HepG2 (cell line): Measurements from ENCODE around the gene GNL3. TPM values are rescaled to one million over a fixed set of nuclear protein-coding genes. Genes with fewer than 3 reads are reported as not detected.

ENCODE experiments used
- ARHGAP35 ChIP-seq: sonication (generic); formaldehyde crosslinking; IDR thresholded peaks from 2 replicates; pipeline ENCODE4 v1.9.0; 2022; ENCODE audit warnings: mild to moderate bottlenecking, inconsistent platforms, moderate library complexity, missing genetic modification reagents, borderline replicate concordance
- CBX5 ChIP-seq: sonication (generic); formaldehyde crosslinking; IDR thresholded peaks from 2 replicates; pipeline ENCODE4 v1.4.0; 2020; ENCODE audit warnings: missing genetic modification reagents, borderline replicate concordance
- KLF13 ChIP-seq: sonication (generic); formaldehyde crosslinking; IDR thresholded peaks from 2 replicates; pipeline ENCODE4 v1.4.0; 2020; ENCODE audit warnings: mild to moderate bottlenecking, missing genetic modification reagents
- MEIS2 ChIP-seq: sonication (generic); formaldehyde crosslinking; IDR thresholded peaks from 2 replicates; pipeline ENCODE4 v1.9.0; 2021; ENCODE audit warnings: mild to moderate bottlenecking, missing genetic modification reagents
- MIER2 ChIP-seq: IDR thresholded peaks from 2 replicates; pipeline ENCODE4 v1.6.1; 2016; ENCODE audit warnings: missing biosample characterization, missing genetic modification reagents
- PHF20 ChIP-seq: sonication (generic); formaldehyde crosslinking; IDR thresholded peaks from 2 replicates; pipeline ENCODE4 v1.5.0; 2020; ENCODE audit warnings: mild to moderate bottlenecking, missing genetic modification reagents
- RBM39 ChIP-seq: fragments of 200-400 bp; formaldehyde crosslinking; IDR thresholded peaks from one replicate; pipeline ENCODE4 v1.6.1; 2018; ENCODE audit warnings: antibody characterized with exemption, mild to moderate bottlenecking, low read depth, low read length; ENCODE audit not compliant: poor library complexity, severe bottlenecking
- RFX5 ChIP-seq: IDR thresholded peaks from 2 replicates; pipeline ENCODE4 v1.6.1; 2011; ENCODE audit warnings: low read depth, low read length, improper control_type of control experiment
- SALL1 ChIP-seq: sonication (generic); formaldehyde crosslinking; IDR thresholded peaks from 2 replicates; pipeline ENCODE4 v1.8.0; 2022; ENCODE audit warnings: mild to moderate bottlenecking, missing genetic modification reagents
- TBL1XR1 ChIP-seq: fragments of 150-350 bp; IDR thresholded peaks from 2 replicates; pipeline ENCODE4 v1.6.1; 2014; ENCODE audit warnings: borderline replicate concordance, low read length; ENCODE audit not compliant: partially characterized antibody
- XRCC5 ChIP-seq: fragments of 200-400 bp; formaldehyde crosslinking; optimal IDR thresholded peaks from 2 replicates; pipeline ENCODE3; 2017; ENCODE audit warnings: mild to moderate bottlenecking, low read length
- ZNF121 ChIP-seq: sonication (generic); formaldehyde crosslinking; IDR thresholded peaks from 2 replicates; pipeline ENCODE4 v1.5.0; 2020; ENCODE audit warnings: mild to moderate bottlenecking, missing genetic modification reagents
- ZNF224 ChIP-seq: sonication (generic); formaldehyde crosslinking; IDR thresholded peaks from 2 replicates; pipeline ENCODE4 v1.5.0; 2020; ENCODE audit warnings: mild to moderate bottlenecking, missing genetic modification reagents
- ZNF329 ChIP-seq: sonication (generic); formaldehyde crosslinking; IDR thresholded peaks from 2 replicates; pipeline ENCODE4 v1.9.0; 2021; ENCODE audit warnings: low read depth, mild to moderate bottlenecking, missing genetic modification reagents
- ZNF501 ChIP-seq: sonication (generic); formaldehyde crosslinking; IDR thresholded peaks from 2 replicates; pipeline ENCODE4 v1.5.1; 2020; ENCODE audit warnings: mild to moderate bottlenecking, moderate library complexity, missing genetic modification reagents
- ZNF546 ChIP-seq: sonication (generic); formaldehyde crosslinking; conservative IDR thresholded peaks from 2 replicates; pipeline ENCODE4 v1.8.1; 2023; ENCODE audit warnings: mild to moderate bottlenecking, missing genetic modification reagents
- ZNF781 ChIP-seq: sonication (generic); formaldehyde crosslinking; IDR thresholded peaks from 2 replicates; pipeline ENCODE4 v1.5.1; 2020; ENCODE audit warnings: borderline replicate concordance, mild to moderate bottlenecking, missing genetic modification reagents; ENCODE audit errors: not compliant biosample characterization
- ZNF839 ChIP-seq: sonication (generic); formaldehyde crosslinking; IDR thresholded peaks from 2 replicates; pipeline ENCODE4 v1.4.0; 2020; ENCODE audit warnings: missing genetic modification reagents, mild to moderate bottlenecking, borderline replicate concordance
- polyA plus RNA-seq, 8 experiments: library from polyadenylated mRNA; depleted of rRNA in 3 of 8; stranded (reverse) in 7 of 8; unstranded in 1 of 8; fragments of >200 nt; fragmentation: Illumina TruSeq in 4 of 8; extraction: Trizol in 4 of 8; gene quantifications; 2 replicates each; pipeline versions ENCODE4 v1.2.1 to v1.2.3, GENCODE V29; 2011 to 2016; ENCODE audit warnings: low read depth in 4 of 8, missing spikeins in 1 of 8, mixed read lengths in 1 of 8; ENCODE audit not compliant: insufficient read depth in 1 of 8
- total RNA-seq, 5 experiments: library from RNA; depleted of rRNA; stranded (reverse); fragments of >200 nt; fragmentation: Illumina TruSeq; extraction: Trizol; gene quantifications; 2 replicates each; pipeline ENCODE4 v1.2.3, GENCODE V29; 2016; ENCODE audit warnings: low read depth in 1 of 5
- TF ChIP-seq, protein P1 (sequence below): sonication (generic); formaldehyde crosslinking; IDR thresholded peaks from 2 replicates; pipeline ENCODE4 v1.4.0; 2020; ENCODE audit warnings: missing genetic modification reagents, borderline replicate concordance
- TF ChIP-seq, protein P2 (sequence below): sonication (generic); formaldehyde crosslinking; IDR thresholded peaks from 2 replicates; pipeline ENCODE4 v1.5.1; 2020; ENCODE audit warnings: missing genetic modification reagents, mild to moderate bottlenecking, borderline replicate concordance
- TF ChIP-seq, protein P3 (sequence below): sonication (generic); formaldehyde crosslinking; IDR thresholded peaks from 2 replicates; pipeline ENCODE4 v1.4.0; 2020; ENCODE audit warnings: low read depth, mild to moderate bottlenecking, missing genetic modification reagents
- TF ChIP-seq, protein P4 (sequence below): sonication (generic); formaldehyde crosslinking; IDR thresholded peaks from 2 replicates; pipeline ENCODE4 v1.4.0; 2020; ENCODE audit warnings: missing genetic modification reagents; ENCODE audit errors: not compliant biosample characterization

GNL3 gene
- total and polyA plus RNA-seq, 2 of the 13 experiments (the other 11 are each of a cell fraction or from before 2014, with no cell fraction given) = 129 to 257 TPM

DNA sequence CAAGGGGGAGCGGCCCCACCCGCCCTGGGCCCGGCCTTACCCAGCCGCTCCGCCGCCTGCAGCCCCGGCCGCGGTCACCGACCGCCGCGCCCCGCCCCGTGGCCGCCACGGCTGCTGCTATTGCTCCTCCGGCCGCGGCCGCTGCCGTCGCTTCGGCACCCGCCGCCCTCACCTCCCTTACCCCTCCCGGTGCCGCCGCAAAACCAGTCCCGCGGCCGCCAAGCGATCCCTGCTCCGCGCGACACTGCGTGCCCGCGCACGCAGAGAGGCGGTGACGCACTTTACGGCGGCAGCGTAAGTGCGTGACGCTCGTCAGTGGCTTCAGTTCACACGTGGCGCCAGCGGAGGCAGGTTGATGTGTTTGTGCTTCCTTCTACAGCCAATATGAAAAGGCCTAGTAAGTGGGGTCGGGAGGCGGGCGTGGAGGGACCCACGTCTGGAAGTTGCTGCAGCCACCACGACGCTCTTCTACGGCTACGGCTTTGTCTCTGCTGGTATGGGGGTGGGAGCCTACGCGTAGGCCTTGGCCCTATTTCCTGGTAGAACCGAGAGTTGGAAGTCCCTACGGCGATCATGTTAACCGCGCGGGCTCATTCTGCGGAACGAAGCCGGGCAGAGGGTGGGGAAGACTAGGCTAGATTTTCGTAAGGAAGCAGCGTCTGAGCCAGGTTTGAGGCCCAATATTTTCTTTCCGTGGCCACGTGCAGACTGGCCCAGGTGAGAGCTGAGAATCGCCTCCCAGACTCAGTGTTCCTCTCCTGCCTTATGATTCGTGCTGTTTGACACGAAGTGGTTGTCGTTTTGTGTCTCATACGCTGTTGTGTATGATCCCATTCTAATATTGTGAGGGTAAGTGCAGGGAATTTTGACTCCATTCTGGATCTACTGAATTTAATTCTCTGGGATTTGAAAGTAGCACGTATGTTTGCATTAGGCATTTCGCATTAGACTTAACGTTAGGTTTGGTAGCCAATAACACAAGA lies at the start of gene GNL3, which contains the start of gene PBRM1 (continued):
- TF ChIP-seq ARHGAP35 (CRISPR knock-in tag) (peak; percentile 80; the same call in 1 of the 2 replicates), CBX5 (CRISPR knock-in tag) (peak; percentile 66; the same call in 1 of the 2 replicates), TBL1XR1 (no peak), MIER2 (peak; percentile 74), ZNF839 (CRISPR knock-in tag) (no peak), ZNF224 (peak; percentile 95), SALL1 (CRISPR knock-in tag) (peak; percentile 94), ZNF781 (peak; percentile 95), XRCC5 (peak; percentile 63), RBM39 (no peak), ZNF501 (CRISPR knock-in tag) (peak; percentile 72; the same call in 1 of the 2 replicates), ZNF546 (CRISPR knock-in tag) (peak; percentile 81), ZNF329 (CRISPR knock-in tag) (peak; percentile 92), PHF20 (CRISPR knock-in tag) (peak; percentile 88), RFX5 (peak; percentile 45; the same call in 1 of the 2 replicates), ZNF121 (peak; percentile 25; the same call in 1 of the 2 replicates), KLF13 (CRISPR knock-in tag) (peak; percentile 64; the same call in 1 of the 2 replicates), MEIS2 (CRISPR knock-in tag) (peak; percentile 90; the same call in 1 of the 2 replicates)
- TF ChIP-seq, protein P1, sequence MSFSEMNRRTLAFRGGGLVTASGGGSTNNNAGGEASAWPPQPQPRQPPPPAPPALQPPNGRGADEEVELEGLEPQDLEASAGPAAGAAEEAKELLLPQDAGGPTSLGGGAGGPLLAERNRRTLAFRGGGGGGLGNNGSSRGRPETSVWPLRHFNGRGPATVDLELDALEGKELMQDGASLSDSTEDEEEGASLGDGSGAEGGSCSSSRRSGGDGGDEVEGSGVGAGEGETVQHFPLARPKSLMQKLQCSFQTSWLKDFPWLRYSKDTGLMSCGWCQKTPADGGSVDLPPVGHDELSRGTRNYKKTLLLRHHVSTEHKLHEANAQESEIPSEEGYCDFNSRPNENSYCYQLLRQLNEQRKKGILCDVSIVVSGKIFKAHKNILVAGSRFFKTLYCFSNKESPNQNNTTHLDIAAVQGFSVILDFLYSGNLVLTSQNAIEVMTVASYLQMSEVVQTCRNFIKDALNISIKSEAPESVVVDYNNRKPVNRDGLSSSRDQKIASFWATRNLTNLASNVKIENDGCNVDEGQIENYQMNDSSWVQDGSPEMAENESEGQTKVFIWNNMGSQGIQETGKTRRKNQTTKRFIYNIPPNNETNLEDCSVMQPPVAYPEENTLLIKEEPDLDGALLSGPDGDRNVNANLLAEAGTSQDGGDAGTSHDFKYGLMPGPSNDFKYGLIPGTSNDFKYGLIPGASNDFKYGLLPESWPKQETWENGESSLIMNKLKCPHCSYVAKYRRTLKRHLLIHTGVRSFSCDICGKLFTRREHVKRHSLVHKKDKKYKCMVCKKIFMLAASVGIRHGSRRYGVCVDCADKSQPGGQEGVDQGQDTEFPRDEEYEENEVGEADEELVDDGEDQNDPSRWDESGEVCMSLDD (CRISPR knock-in tag) = no peak
- TF ChIP-seq, protein P2, sequence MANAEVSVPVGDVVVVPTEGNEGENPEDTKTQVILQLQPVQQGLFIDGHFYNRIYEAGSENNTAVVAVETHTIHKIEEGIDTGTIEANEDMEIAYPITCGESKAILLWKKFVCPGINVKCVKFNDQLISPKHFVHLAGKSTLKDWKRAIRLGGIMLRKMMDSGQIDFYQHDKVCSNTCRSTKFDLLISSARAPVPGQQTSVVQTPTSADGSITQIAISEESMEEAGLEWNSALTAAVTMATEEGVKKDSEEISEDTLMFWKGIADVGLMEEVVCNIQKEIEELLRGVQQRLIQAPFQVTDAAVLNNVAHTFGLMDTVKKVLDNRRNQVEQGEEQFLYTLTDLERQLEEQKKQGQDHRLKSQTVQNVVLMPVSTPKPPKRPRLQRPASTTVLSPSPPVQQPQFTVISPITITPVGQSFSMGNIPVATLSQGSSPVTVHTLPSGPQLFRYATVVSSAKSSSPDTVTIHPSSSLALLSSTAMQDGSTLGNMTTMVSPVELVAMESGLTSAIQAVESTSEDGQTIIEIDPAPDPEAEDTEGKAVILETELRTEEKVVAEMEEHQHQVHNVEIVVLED (CRISPR knock-in tag) = peak; percentile 100
- TF ChIP-seq, protein P3, sequence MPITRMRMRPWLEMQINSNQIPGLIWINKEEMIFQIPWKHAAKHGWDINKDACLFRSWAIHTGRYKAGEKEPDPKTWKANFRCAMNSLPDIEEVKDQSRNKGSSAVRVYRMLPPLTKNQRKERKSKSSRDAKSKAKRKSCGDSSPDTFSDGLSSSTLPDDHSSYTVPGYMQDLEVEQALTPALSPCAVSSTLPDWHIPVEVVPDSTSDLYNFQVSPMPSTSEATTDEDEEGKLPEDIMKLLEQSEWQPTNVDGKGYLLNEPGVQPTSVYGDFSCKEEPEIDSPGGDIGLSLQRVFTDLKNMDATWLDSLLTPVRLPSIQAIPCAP (CRISPR knock-in tag) = 0 out of 2 replicates have a peak, but pooled peaks have one; percentile 73
- TF ChIP-seq, protein P4, sequence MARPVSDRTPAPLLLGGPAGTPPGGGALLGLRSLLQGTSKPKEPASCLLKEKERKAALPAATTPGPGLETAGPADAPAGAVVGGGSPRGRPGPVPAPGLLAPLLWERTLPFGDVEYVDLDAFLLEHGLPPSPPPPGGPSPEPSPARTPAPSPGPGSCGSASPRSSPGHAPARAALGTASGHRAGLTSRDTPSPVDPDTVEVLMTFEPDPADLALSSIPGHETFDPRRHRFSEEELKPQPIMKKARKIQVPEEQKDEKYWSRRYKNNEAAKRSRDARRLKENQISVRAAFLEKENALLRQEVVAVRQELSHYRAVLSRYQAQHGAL (CRISPR knock-in tag) = peak; percentile 55
